CD4-positive, alpha-beta memory T cell (primary cell): ENCODE measurements around the gene ASGR1. TPM values are rescaled to one million over a fixed set of nuclear protein-coding genes. Genes with fewer than 3 reads are reported as not detected.
"Not testable (repeated sequence)": the region's sequence is repeated elsewhere in the genome, so short reads cannot be mapped to it uniquely, and the experiment has no call there.

ENCODE experiments used
- CTCF ChIA-PET: fragments of 350-600 bp; sonication (Branson Sonifier 250); formaldehyde crosslinking; loops from one replicate; lab custom pipeline; 2021; ENCODE audit warnings: inconsistent platforms; ENCODE audit not compliant: partially characterized antibody; lab: Charles Lee
- POLR2A ChIA-PET: fragments of 350-600 bp; sonication (Branson Sonifier 250); formaldehyde crosslinking; loops from one replicate; lab custom pipeline; 2021; ENCODE audit not compliant: partially characterized antibody; lab: Charles Lee
- DNase-seq, 5 donors: peaks; one replicate each; pipeline versions ENCODE4 v3.0.0 to v3.0.0-alpha.2; 2020 to 2022; ENCODE audit warnings: mixed read lengths in 1 of 5
- H3K27ac ChIP-seq: one replicate; pipeline ENCODE4 v1.7.0; 2013; ENCODE audit warnings: low read depth, low read length
- H3K27me3 ChIP-seq: 2 replicates; pipeline ENCODE4 v1.7.0; 2013; ENCODE audit warnings: mild to moderate bottlenecking, low read length, moderate library complexity; ENCODE audit not compliant: insufficient read depth
- H3K36me3 ChIP-seq: 2 replicates; pipeline ENCODE4 v1.7.0; 2013; ENCODE audit warnings: mild to moderate bottlenecking, low read length, moderate library complexity; ENCODE audit not compliant: insufficient read depth
- H3K4me1 ChIP-seq: 2 replicates; pipeline ENCODE4 v1.7.0; 2013; ENCODE audit warnings: mild to moderate bottlenecking, low read length, moderate library complexity; ENCODE audit not compliant: insufficient read depth
- H3K4me3 ChIP-seq, 2 donors: one replicate each; pipeline ENCODE4 v1.7.0; 2013; ENCODE audit warnings: low read length in 2 of 2, mild to moderate bottlenecking in 1 of 2
- H3K9me3 ChIP-seq, 2 donors: one replicate each; pipeline ENCODE4 v1.7.0; 2013; ENCODE audit warnings: low read length in 2 of 2, control low read depth in 1 of 2; ENCODE audit not compliant: control insufficient read depth in 1 of 2
- H3K27ac Mint-ChIP-seq, 7 donors: one replicate each; pipeline ENCODE4 v1.8.0; 2020 to 2021; ENCODE audit warnings: mixed read lengths in 7 of 7, mild to moderate bottlenecking in 6 of 7, inconsistent platforms in 3 of 7, moderate library complexity in 3 of 7
- H3K27me3 Mint-ChIP-seq, 2 donors: one replicate each; pipeline ENCODE4 v1.8.0; 2020 to 2021; ENCODE audit warnings: mixed read lengths in 2 of 2
- H3K36me3 Mint-ChIP-seq, 2 donors: one replicate each; pipeline ENCODE4 v1.8.0; 2020 to 2021; ENCODE audit warnings: mixed read lengths in 2 of 2, inconsistent platforms in 1 of 2, mild to moderate bottlenecking in 1 of 2
- H3K4me1 Mint-ChIP-seq, 4 donors: one replicate each; pipeline ENCODE4 v1.8.0; 2020 to 2021; ENCODE audit warnings: mixed read lengths in 4 of 4, mild to moderate bottlenecking in 1 of 4
- H3K4me3 Mint-ChIP-seq, 8 donors: one replicate each; pipeline ENCODE4 v1.8.0; 2020 to 2021; ENCODE audit warnings: mixed read lengths in 8 of 8, mild to moderate bottlenecking in 7 of 8, moderate library complexity in 6 of 8, inconsistent platforms in 3 of 8
- H3K9me3 Mint-ChIP-seq, 8 donors: one replicate each; pipeline ENCODE4 v1.8.0; 2020 to 2021; ENCODE audit warnings: mixed read lengths in 8 of 8, mild to moderate bottlenecking in 5 of 8, inconsistent platforms in 3 of 8, moderate library complexity in 1 of 8
- intact Hi-C: fragments of 100-400 bp; cut with micrococcal nuclease; formaldehyde crosslinking; loops from one replicate; pipeline ENCODE4 v1.15.1; 2023
- microRNA-seq: library from miRNA; unstranded; fragments of <30 nt; microRNA quantifications from one replicate; pipeline ENCODE4 v1.2.0, GENCODE V29; 2021; ENCODE audit warnings: borderline replicate concordance, borderline number of aligned reads, borderline microRNAs expressed, mixed read lengths
- polyA plus RNA-seq, 2 donors: library from polyadenylated mRNA; unstranded; fragments of 300-500 nt; fragmentation: Illumina TruSeq; gene quantifications; one replicate each; pipeline ENCODE4 v1.2.3, GENCODE V29; 2021
- total RNA-seq, 2 experiments: library from RNA; stranded (reverse); gene quantifications; one replicate each; pipeline ENCODE4 v1.2.3, GENCODE V29; 2021

The ASGR1 gene
- total and polyA plus RNA-seq, 4 experiments from 2014 or later, result not detected

GRCh38 chr17:7128160-7128559, 51.0 kb downstream of the ASGR1 start:
- POLR2A ChIA-PET, result no interaction called here
- Mint-ChIP-seq H3K9me3 (no peaks in the 10 kb centered on the region), H3K27ac (no peak overlapping the region), H3K27me3 (peaks cover 2 to 3% of the 10 kb centered on the region in 2 donors), H3K4me1 (peaks cover 8 to 20% (median 15%) of the 10 kb centered on the region in 4 donors), H3K4me3 (no peak overlapping the region), H3K36me3 (no peaks in the 10 kb centered on the region)
- no peak for DNase-seq
- no peak overlapping the region for H3K27ac ChIP-seq
- no peaks in the 10 kb centered on the region for H3K36me3 ChIP-seq
- intact Hi-C loops, result no loop called here
- H3K4me1 ChIP-seq, result peaks cover 12% of the 10 kb centered on the region
- H3K4me3 ChIP-seq, result no peak overlapping the region
- CTCF ChIA-PET, result interaction anchor here (1.1 to 1.6 kb wide), 2 partner anchors 10 to 77 kb away, joined by 3 to 7 read pairs; no protein-coding TSS in a partner anchor
- no peaks in the 10 kb centered on the region for H3K27me3 ChIP-seq
- H3K9me3 ChIP-seq, result no peaks in the 10 kb centered on the region

DNA sequence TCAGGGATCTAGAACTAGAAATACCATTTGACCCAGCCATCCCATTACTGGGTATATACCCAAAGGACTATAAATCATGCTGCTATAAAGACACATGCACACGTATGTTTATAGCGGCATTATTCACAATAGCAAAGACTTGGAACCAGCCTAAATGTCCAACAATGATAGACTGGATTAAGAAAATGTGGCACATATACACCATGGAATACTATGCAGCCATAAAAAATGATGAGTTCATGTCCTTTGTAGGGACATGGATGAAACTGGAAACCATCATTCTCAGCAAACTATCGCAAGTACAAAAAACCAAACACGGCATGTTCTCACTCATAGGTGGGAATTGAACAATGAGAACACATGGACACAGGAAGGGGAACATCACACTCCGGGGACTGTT, 51.7 kb downstream of the ASGR1 start:
- H3K4me1 ChIP-seq, H3K27ac Mint-ChIP-seq, DNase-seq, H3K27me3 ChIP-seq, H3K4me3 Mint-ChIP-seq, H3K27ac ChIP-seq, H3K9me3 ChIP-seq, H3K4me3 ChIP-seq, H3K9me3 Mint-ChIP-seq, POLR2A ChIA-PET, H3K36me3 ChIP-seq, H3K36me3 Mint-ChIP-seq, CTCF ChIA-PET, intact Hi-C loops, H3K27me3 Mint-ChIP-seq: not testable (repeated sequence)
- H3K4me1 Mint-ChIP-seq, result peaks cover 4 to 13% (median 10%) of the 10 kb centered on the region in 4 donors

DNA sequence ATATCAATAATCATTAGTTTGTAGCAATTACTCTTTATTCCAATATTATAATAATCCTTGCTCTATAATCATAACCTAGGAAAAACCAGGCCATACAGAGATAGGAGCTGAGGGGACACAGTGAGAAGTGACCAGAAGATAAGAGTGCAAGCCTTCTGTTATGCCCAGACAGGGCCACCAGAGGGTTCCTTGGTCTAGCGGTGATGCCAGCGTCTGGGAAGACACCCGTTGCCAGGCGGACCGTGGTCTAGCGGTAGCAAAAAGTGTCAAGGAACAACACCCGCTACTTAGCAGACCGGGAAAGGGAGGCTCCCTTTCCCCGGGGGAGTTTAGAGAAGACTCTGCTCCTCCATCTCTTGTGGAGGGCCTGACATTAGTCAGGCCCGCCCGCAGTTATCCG, 52.8 kb downstream of the ASGR1 start:
- H3K4me1 Mint-ChIP-seq, H3K27ac Mint-ChIP-seq, H3K36me3 ChIP-seq, intact Hi-C loops, H3K9me3 ChIP-seq, DNase-seq, H3K4me3 ChIP-seq, H3K27ac ChIP-seq, H3K9me3 Mint-ChIP-seq, H3K4me1 ChIP-seq, H3K4me3 Mint-ChIP-seq, CTCF ChIA-PET, H3K27me3 Mint-ChIP-seq, H3K36me3 Mint-ChIP-seq, H3K27me3 ChIP-seq: not testable (repeated sequence)
- POLR2A ChIA-PET, result interaction anchor here (0.6 kb wide), 1 partner anchor 738 kb away, joined by 3 read pairs; no protein-coding TSS in a partner anchor

DNA sequence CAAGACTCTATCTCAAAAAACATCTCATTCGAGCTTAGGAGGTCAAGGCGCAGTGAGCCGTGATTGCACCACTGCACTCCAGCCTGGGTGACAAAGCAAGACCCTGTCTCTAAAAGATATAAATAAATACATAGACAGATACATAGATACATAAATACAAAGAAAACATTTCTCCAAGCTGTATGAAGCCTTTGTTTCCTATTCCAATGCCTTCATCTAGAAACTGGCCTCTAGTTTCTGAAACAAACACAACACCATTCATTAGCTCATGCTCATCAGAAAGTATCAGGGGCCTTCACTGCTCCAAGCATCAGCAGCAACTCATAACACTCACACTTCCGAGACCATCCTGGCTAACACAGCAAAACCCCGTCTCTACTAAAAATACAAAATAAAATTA, 54.2 kb downstream of the ASGR1 start:
- POLR2A ChIA-PET, result no interaction called here
- H3K27ac Mint-ChIP-seq, result no peak overlapping the region
- Histone ChIP-seq H3K4me3 (no peak overlapping the region), H3K27me3 (no peaks in the 10 kb centered on the region), H3K4me1 (no peaks in the 10 kb centered on the region), H3K9me3 (no peaks in the 10 kb centered on the region), H3K27ac (no peak overlapping the region), H3K36me3 (no peaks in the 10 kb centered on the region)
- H3K36me3 Mint-ChIP-seq, result no peaks in the 10 kb centered on the region
- intact Hi-C loops, result no loop called here
- no peak for DNase-seq
- peaks cover 9% of the 10 kb centered on the region in 2 donors for H3K27me3 Mint-ChIP-seq
- no peaks in the 10 kb centered on the region for H3K4me1 Mint-ChIP-seq
- no peak overlapping the region for H3K4me3 Mint-ChIP-seq
- CTCF ChIA-PET, result interaction anchor here (1.2 kb wide), 1 partner anchor 9 kb away, joined by 4 read pairs; no protein-coding TSS in a partner anchor
- no peaks in the 10 kb centered on the region for H3K9me3 Mint-ChIP-seq

GRCh38 chr17:7123844-7124243, 55.3 kb downstream of the ASGR1 start:
- Histone ChIP-seq H3K4me3 (no peak overlapping the region), H3K36me3 (no peaks in the 10 kb centered on the region), H3K27ac (no peak overlapping the region), H3K9me3 (no peaks in the 10 kb centered on the region), H3K4me1 (no peaks in the 10 kb centered on the region), H3K27me3 (no peaks in the 10 kb centered on the region)
- ChIA-PET POLR2A (no interaction called here), CTCF (interaction anchor here (1.2 kb wide), 1 partner anchor 10 kb away, joined by 4 read pairs; no protein-coding TSS in a partner anchor)
- Mint-ChIP-seq H3K27me3 (peaks cover 13 to 14% of the 10 kb centered on the region in 2 donors), H3K9me3 (no peaks in the 10 kb centered on the region), H3K27ac (no peak overlapping the region), H3K36me3 (no peaks in the 10 kb centered on the region), H3K4me1 (no peaks in the 10 kb centered on the region), H3K4me3 (no peak overlapping the region)
- DNase-seq, result no peak
- intact Hi-C loops, result no loop called here

Small RNAs within 50 kb of the gene (microRNA-seq; reads per million reads assigned to microRNA genes)
- 583 reads per million, percentile 83 among the genes with 10 or more reads in this experiment for gene MIR324

Other genes starting within 250 kb of the ASGR1 start
- gene ALOX12, start 183.3 kb downstream of the ASGR1 start, total RNA-seq, result not detected
- gene ALOX12, start 183.3 kb downstream of the ASGR1 start, polyA plus RNA-seq, result under 1 TPM in 1 of 2 donors, not detected in 1; 0.19 TPM
- gene RNASEK, start 166.7 kb downstream of the ASGR1 start, total RNA-seq, result 100 to 1,000 TPM; 166 to 179 TPM
- 100 to 1,000 TPM; 410 to 812 TPM for gene RNASEK, start 166.7 kb downstream of the ASGR1 start, polyA plus RNA-seq
- gene BCL6B, start 156.3 kb downstream of the ASGR1 start, total RNA-seq, result not detected
- not detected for gene BCL6B, start 156.3 kb downstream of the ASGR1 start, polyA plus RNA-seq
- 10 to 100 TPM; 13.1 to 13.7 TPM for gene SLC16A13, start 143.4 kb downstream of the ASGR1 start, total RNA-seq
- gene SLC16A13, start 143.4 kb downstream of the ASGR1 start, polyA plus RNA-seq, result 1 to 10 TPM in 1 of 2 donors, under 1 TPM in 1; 0.93 to 1.8 TPM
- gene SLC16A11, start 135.3 kb downstream of the ASGR1 start, total RNA-seq, result 1 to 10 TPM in 1 of 2 experiments, under 1 TPM in 1; 0.89 to 1.2 TPM
- gene SLC16A11, start 135.3 kb downstream of the ASGR1 start, polyA plus RNA-seq, result under 1 TPM; 0.50 to 0.69 TPM
- 1 to 10 TPM; 1.4 TPM for gene CLEC10A, start 99.1 kb downstream of the ASGR1 start, total RNA-seq
- gene CLEC10A, start 99.1 kb downstream of the ASGR1 start, polyA plus RNA-seq, result not detected
- not detected for gene ASGR2, start 64.5 kb downstream of the ASGR1 start, total RNA-seq
- gene ASGR2, start 64.5 kb downstream of the ASGR1 start, polyA plus RNA-seq, result not detected
- gene DLG4, start 40.5 kb upstream of the ASGR1 start, total RNA-seq, result 1 to 10 TPM; 7.2 to 7.6 TPM
- under 1 TPM; 0.44 to 0.50 TPM for gene DLG4, start 40.5 kb upstream of the ASGR1 start, polyA plus RNA-seq
- 100 to 1,000 TPM; 340 to 342 TPM for gene ACADVL, start 40.6 kb upstream of the ASGR1 start, total RNA-seq
- gene ACADVL, start 40.6 kb upstream of the ASGR1 start, polyA plus RNA-seq, result 100 to 1,000 TPM; 110 to 118 TPM
- gene DVL2, start 55.1 kb upstream of the ASGR1 start, total RNA-seq, result 10 to 100 TPM; 75.1 to 76.8 TPM
- gene DVL2, start 55.1 kb upstream of the ASGR1 start, polyA plus RNA-seq, result 10 to 100 TPM; 22.0 to 23.7 TPM
- gene PHF23, start 60.1 kb upstream of the ASGR1 start, total RNA-seq, result 10 to 100 TPM; 45.8 to 55.8 TPM
- gene PHF23, start 60.1 kb upstream of the ASGR1 start, polyA plus RNA-seq, result 10 to 100 TPM; 11.4 to 29.8 TPM
- gene GABARAP, start 63.1 kb upstream of the ASGR1 start, total RNA-seq, result 100 to 1,000 TPM; 324 to 327 TPM
- gene GABARAP, start 63.1 kb upstream of the ASGR1 start, polyA plus RNA-seq, result 100 to 1,000 TPM; 741 to 896 TPM
- 100 to 1,000 TPM; 145 to 157 TPM for gene CTDNEP1, start 72.4 kb upstream of the ASGR1 start, total RNA-seq
- gene CTDNEP1, start 72.4 kb upstream of the ASGR1 start, polyA plus RNA-seq, result 10 to 100 TPM; 42.4 to 59.1 TPM
- gene ELP5, start 72.8 kb upstream of the ASGR1 start, total RNA-seq, result 10 to 100 TPM; 29.8 to 30.9 TPM
- 10 to 100 TPM; 68.0 to 71.3 TPM for gene ELP5, start 72.8 kb upstream of the ASGR1 start, polyA plus RNA-seq
- 1 to 10 TPM in 1 of 2 experiments, under 1 TPM in 1; 0.39 to 1.0 TPM for gene CLDN7, start 83.1 kb upstream of the ASGR1 start, total RNA-seq
- 1 to 10 TPM; 1.0 to 3.1 TPM for gene CLDN7, start 83.1 kb upstream of the ASGR1 start, polyA plus RNA-seq
- not detected for gene SLC2A4, start 102.3 kb upstream of the ASGR1 start, total RNA-seq
- gene SLC2A4, start 102.3 kb upstream of the ASGR1 start, polyA plus RNA-seq, result not detected
- under 1 TPM; 0.26 to 0.39 TPM for gene YBX2, start 115.3 kb upstream of the ASGR1 start, total RNA-seq
- not detected for gene YBX2, start 115.3 kb upstream of the ASGR1 start, polyA plus RNA-seq
- gene EIF5A, start 128.3 kb upstream of the ASGR1 start, total RNA-seq, result 100 to 1,000 TPM; 240 to 244 TPM
- gene EIF5A, start 128.3 kb upstream of the ASGR1 start, polyA plus RNA-seq, result 100 to 1,000 TPM; 230 to 850 TPM
- 100 to 1,000 TPM; 127 to 132 TPM for gene GPS2, start 136.0 kb upstream of the ASGR1 start, total RNA-seq
- 100 to 1,000 TPM; 101 to 120 TPM for gene GPS2, start 136.0 kb upstream of the ASGR1 start, polyA plus RNA-seq
- 10 to 100 TPM; 73.8 to 81.6 TPM for gene NEURL4, start 150.0 kb upstream of the ASGR1 start, total RNA-seq
- gene NEURL4, start 150.0 kb upstream of the ASGR1 start, polyA plus RNA-seq, result 1 to 10 TPM in 1 of 2 donors, under 1 TPM in 1; 0.97 to 2.4 TPM
- gene ACAP1, start 157.2 kb upstream of the ASGR1 start, total RNA-seq, result 100 to 1,000 TPM; 507 to 516 TPM
- gene ACAP1, start 157.2 kb upstream of the ASGR1 start, polyA plus RNA-seq, result 100 to 1,000 TPM; 261 to 264 TPM
- 1 to 10 TPM; 3.5 to 4.3 TPM for gene KCTD11, start 172.8 kb upstream of the ASGR1 start, total RNA-seq
- 1 to 10 TPM in 1 of 2 donors, under 1 TPM in 1; 0.33 to 1.8 TPM for gene KCTD11, start 172.8 kb upstream of the ASGR1 start, polyA plus RNA-seq
- not detected for gene TMEM95, start 175.8 kb upstream of the ASGR1 start, total RNA-seq
- gene TMEM95, start 175.8 kb upstream of the ASGR1 start, polyA plus RNA-seq, result not detected
- 10 to 100 TPM; 13.8 to 15.9 TPM for gene TNK1, start 201.7 kb upstream of the ASGR1 start, total RNA-seq
- gene TNK1, start 201.7 kb upstream of the ASGR1 start, polyA plus RNA-seq, result 1 to 10 TPM; 1.7 to 2.1 TPM
- 10 to 100 TPM; 90.3 to 91.9 TPM for gene PLSCR3, start 215.2 kb upstream of the ASGR1 start, total RNA-seq
- gene PLSCR3, start 215.2 kb upstream of the ASGR1 start, polyA plus RNA-seq, result 100 to 1,000 TPM; 174 to 242 TPM
- 10 to 100 TPM; 35.4 to 38.3 TPM for gene TMEM256, start 224.7 kb upstream of the ASGR1 start, total RNA-seq
- gene TMEM256, start 224.7 kb upstream of the ASGR1 start, polyA plus RNA-seq, result 10 to 100 TPM; 49.9 to 51.1 TPM
- 1 to 10 TPM; 8.8 to 9.8 TPM for gene NLGN2, start 228.5 kb upstream of the ASGR1 start, total RNA-seq
- under 1 TPM in 1 of 2 donors, not detected in 1; 0.08 TPM for gene NLGN2, start 228.5 kb upstream of the ASGR1 start, polyA plus RNA-seq
- not detected for gene SPEM1, start 241.0 kb upstream of the ASGR1 start, total RNA-seq
- gene SPEM1, start 241.0 kb upstream of the ASGR1 start, polyA plus RNA-seq, result not detected
- not detected for gene SPEM2, start 246.2 kb upstream of the ASGR1 start, total RNA-seq
- not detected for gene SPEM2, start 246.2 kb upstream of the ASGR1 start, polyA plus RNA-seq
- not detected for gene SPEM3, start 249.5 kb upstream of the ASGR1 start, total RNA-seq
- gene SPEM3, start 249.5 kb upstream of the ASGR1 start, polyA plus RNA-seq, result not detected